H9 (cell line): ENCODE data around the gene BLOC1S3. TPM values are rescaled to one million over a fixed set of nuclear protein-coding genes. Genes with fewer than 3 reads are reported as not detected.

Source experiments
- DNase-seq: peaks from one replicate; pipeline ENCODE4 v3.0.0-alpha.2; 2017
- H2AFZ ChIP-seq: one replicate; pipeline ENCODE4 v1.6.1; 2013; ENCODE audit warnings: mild to moderate bottlenecking, low read length, control low read depth, moderate library complexity
- H2AK5ac ChIP-seq: 2 replicates; pipeline ENCODE4 v1.6.1; 2013; ENCODE audit warnings: low read length, control low read depth, mixed read lengths; ENCODE audit not compliant: insufficient read length
- H2BK120ac ChIP-seq: one replicate; pipeline ENCODE4 v1.6.1; 2013; ENCODE audit warnings: low read depth, mild to moderate bottlenecking, low read length, control low read depth, inconsistent platforms; ENCODE audit not compliant: poor library complexity, severe bottlenecking
- H2BK12ac ChIP-seq: 2 replicates; pipeline ENCODE4 v1.6.1; 2013; ENCODE audit warnings: low read length, control low read depth, mixed read lengths, low read depth; ENCODE audit not compliant: insufficient read length
- H2BK15ac ChIP-seq: 2 replicates; pipeline ENCODE4 v1.6.1; 2013; ENCODE audit warnings: low read depth, low read length, control low read depth
- H2BK20ac ChIP-seq: one replicate; pipeline ENCODE4 v1.6.1; 2013; ENCODE audit warnings: low read depth, mild to moderate bottlenecking, low read length, control low read depth, inconsistent platforms; ENCODE audit not compliant: poor library complexity, severe bottlenecking
- H2BK5ac ChIP-seq: 2 replicates; pipeline ENCODE4 v1.6.1; 2013; ENCODE audit warnings: low read length, control low read depth, mixed read lengths; ENCODE audit not compliant: insufficient read length
- H3K14ac ChIP-seq: 2 replicates; pipeline ENCODE4 v1.6.1; 2013; ENCODE audit warnings: low read length, control low read depth; ENCODE audit not compliant: insufficient read depth
- H3K18ac ChIP-seq: 2 replicates; pipeline ENCODE4 v1.6.1; 2013; ENCODE audit warnings: low read depth, mild to moderate bottlenecking, mixed read lengths, low read length, control low read depth; ENCODE audit not compliant: insufficient read length
- H3K23ac ChIP-seq: 2 replicates; pipeline ENCODE4 v1.6.1; 2013; ENCODE audit warnings: low read length, control low read depth, mixed read lengths, low read depth; ENCODE audit not compliant: insufficient read length
- H3K23me2 ChIP-seq: 2 replicates; pipeline ENCODE4 v1.6.1; 2013; ENCODE audit warnings: low read depth, mild to moderate bottlenecking, mixed read lengths, low read length, control low read depth; ENCODE audit not compliant: insufficient read length, poor library complexity, severe bottlenecking
- H3K27ac ChIP-seq: 2 replicates; pipeline ENCODE4 v1.5.1; 2013; ENCODE audit warnings: low read length, control low read depth, mixed read lengths, low read depth; ENCODE audit not compliant: insufficient read length
- H3K27me3 ChIP-seq: 2 replicates; pipeline ENCODE4 v1.6.1; 2013; ENCODE audit warnings: low read length, control low read depth, inconsistent platforms; ENCODE audit not compliant: insufficient read depth
- H3K4ac ChIP-seq: 2 replicates; pipeline ENCODE4 v1.6.1; 2013; ENCODE audit warnings: low read depth, mild to moderate bottlenecking, control low read depth, inconsistent platforms, low read length, moderate library complexity
- H3K4me1 ChIP-seq: 2 replicates; pipeline ENCODE4 v1.6.1; 2013; ENCODE audit warnings: low read length, control low read depth, inconsistent platforms; ENCODE audit not compliant: insufficient read depth
- H3K4me2 ChIP-seq: 2 replicates; pipeline ENCODE4 v1.6.1; 2013; ENCODE audit warnings: low read length, control low read depth, mixed read lengths; ENCODE audit not compliant: insufficient read length, insufficient read depth
- H3K56ac ChIP-seq: 2 replicates; pipeline ENCODE4 v1.6.1; 2013; ENCODE audit warnings: low read depth, mild to moderate bottlenecking, mixed read lengths, low read length, control low read depth; ENCODE audit not compliant: insufficient read length
- H3K79me1 ChIP-seq: 2 replicates; pipeline ENCODE4 v1.6.1; 2013; ENCODE audit warnings: low read depth, mild to moderate bottlenecking, moderate library complexity, low read length, control low read depth, inconsistent platforms; ENCODE audit not compliant: insufficient read depth, poor library complexity, severe bottlenecking
- H3K79me2 ChIP-seq: 2 replicates; pipeline ENCODE4 v1.6.1; 2013; ENCODE audit warnings: low read length, control low read depth, inconsistent platforms; ENCODE audit not compliant: insufficient read depth
- H3K9ac ChIP-seq: 2 replicates; pipeline ENCODE4 v1.6.1; 2013; ENCODE audit warnings: low read length, control low read depth, mixed read lengths; ENCODE audit not compliant: insufficient read length; ENCODE audit errors: extremely low read depth
- H3K9me3 ChIP-seq: one replicate; pipeline ENCODE4 v1.6.1; 2013; ENCODE audit warnings: low read depth, low read length, inconsistent platforms; ENCODE audit not compliant: control insufficient read depth
- H3T11ph ChIP-seq: one replicate; pipeline ENCODE4 v1.6.1; 2013; ENCODE audit warnings: mild to moderate bottlenecking, low read length, control low read depth, inconsistent platforms
- H4K20me1 ChIP-seq: one replicate; pipeline ENCODE4 v1.6.1; 2013; ENCODE audit not compliant: control insufficient read depth, insufficient read length, insufficient read depth
- H4K5ac ChIP-seq: 2 replicates; pipeline ENCODE4 v1.6.1; 2013; ENCODE audit warnings: low read depth, mild to moderate bottlenecking, mixed read lengths, low read length, control low read depth; ENCODE audit not compliant: insufficient read length
- H4K8ac ChIP-seq: replicated peaks from 2 replicates; pipeline ENCODE4 v1.6.1; 2013; ENCODE audit warnings: low read length, control low read depth, mixed read lengths, low read depth; ENCODE audit not compliant: insufficient read length
- H4K91ac ChIP-seq: 2 replicates; pipeline ENCODE4 v1.6.1; 2013; ENCODE audit warnings: low read depth, mild to moderate bottlenecking, moderate library complexity, mixed read lengths, low read length, control low read depth; ENCODE audit not compliant: insufficient read length
- H3K27ac Mint-ChIP-seq, 3 experiments: 2 replicates in 2 of 3; 3 replicates in 1 of 3; pipeline ENCODE4 v1.8.0; 2020 to 2021; ENCODE audit warnings: mixed read lengths in 3 of 3, mild to moderate bottlenecking in 1 of 3, moderate library complexity in 1 of 3
- H3K27me3 Mint-ChIP-seq: 2 replicates; pipeline ENCODE4 v1.8.0; 2021; ENCODE audit warnings: low read depth, mild to moderate bottlenecking, moderate library complexity, mixed read lengths
- H3K36me3 Mint-ChIP-seq, 3 experiments: 2 replicates in 2 of 3; 3 replicates in 1 of 3; pipeline ENCODE4 v1.8.0; 2020 to 2021; ENCODE audit warnings: low read depth in 3 of 3, mixed read lengths in 3 of 3; ENCODE audit not compliant: insufficient read depth in 1 of 3
- H3K4me1 Mint-ChIP-seq, 2 experiments: 2 replicates each; pipeline ENCODE4 v1.8.0; 2020; ENCODE audit warnings: mixed read lengths in 2 of 2
- H3K4me3 Mint-ChIP-seq, 2 experiments: 2 replicates in 1 of 2; 3 replicates in 1 of 2; pipeline ENCODE4 v1.8.0; 2020 to 2021; ENCODE audit warnings: mild to moderate bottlenecking in 2 of 2, mixed read lengths in 2 of 2, moderate library complexity in 1 of 2
- H3K9me3 Mint-ChIP-seq, 2 experiments: 2 replicates in 1 of 2; 3 replicates in 1 of 2; pipeline ENCODE4 v1.8.0; 2020; ENCODE audit warnings: mild to moderate bottlenecking in 2 of 2, mixed read lengths in 2 of 2, moderate library complexity in 1 of 2
- CTCF ChIP-seq: fragments of 200-600 bp; sonication (generic); conservative IDR thresholded peaks from 3 replicates; pipeline ENCODE4 v1.8.0; 2021; ENCODE audit warnings: antibody characterized with exemption, mild to moderate bottlenecking
- WGBS: extraction: QIAGEN DNeasy Blood & Tissue Kit; methylation state at CpG from one replicate; pipeline ENCODE4 v1.1.7; 2013; ENCODE audit warnings: missing lambda C conversion rate, low lambda C conversion rate, mixed read lengths; ENCODE audit not compliant: insufficient read length; ENCODE audit errors: extremely low coverage; 5-methylcytosine and 5-hydroxymethylcytosine counted together
- total RNA-seq: library from RNA; stranded (reverse); gene quantifications from 2 replicates; pipeline ENCODE4 v1.2.1, GENCODE V29; 2021

Gene BLOC1S3
- total RNA-seq, 1 experiment from 2014 or later = 9.2 TPM

GRCh38 chr19:45147835-45148676 lies 30.5 kb upstream of the BLOC1S3 start:
- Histone ChIP-seq H3K23ac (no peak overlapping the region), H2AFZ (no peak overlapping the region), H3K14ac (no peak overlapping the region), H2AK5ac (no peak overlapping the region), H2BK15ac (no peak overlapping the region), H3K27ac (no peak overlapping the region), H4K91ac (no peak overlapping the region), H2BK20ac (no peak overlapping the region), H3K27me3 (peaks cover 4% of the 10 kb centered on the region; the same call in 1 of the 2 replicates), H3K9me3 (no peaks in the 10 kb centered on the region), H4K8ac (no peak overlapping the region), H3K23me2 (no peaks in the 10 kb centered on the region), H3K4me2 (no peak overlapping the region), H3K56ac (no peak overlapping the region), H3K4ac (no peak overlapping the region), H4K20me1 (no peaks in the 10 kb centered on the region), H2BK120ac (no peak overlapping the region), H3K4me1 (no peaks in the 10 kb centered on the region), H3K18ac (no peak overlapping the region), H4K5ac (no peak overlapping the region), H3K79me1 (no peaks in the 10 kb centered on the region), H2BK12ac (no peak overlapping the region), H2BK5ac (no peak overlapping the region), H3K9ac (no peak overlapping the region), H3T11ph (no peak overlapping the region), H3K79me2 (no peaks in the 10 kb centered on the region)
- Mint-ChIP-seq H3K4me3 (no peak overlapping the region), H3K36me3 (peaks cover under 1 to 12% (median 7%) of the 10 kb centered on the region in 3 experiments; a peak in 5 of 7 replicates), H3K27me3 (peaks cover 19% of the 10 kb centered on the region), H3K4me1 (peaks cover 0 to 6% of the 10 kb centered on the region in 2 experiments; a peak in 1 of 4 replicates), H3K9me3 (no peaks in the 10 kb centered on the region; a peak in 1 of 5 replicates), H3K27ac (peak overlapping the region in 2 of 3 experiments; percentile 34 to 40; a peak in 2 of 7 replicates)
- TF ChIP-seq CTCF = peak; percentile 57
- WGBS = no CpG with 5 or more reads among the region's 18 CpGs
- DNase-seq = peak; percentile 79
